Measurements from ENCODE around the gene PRPS1.
A peak's percentile ranks its signal among the peaks of the same experiment; 100 is the strongest.
"Not testable (repeated sequence)": the region's sequence is repeated elsewhere in the genome, so short reads cannot be mapped to it uniquely, and the experiment has no call there.

PRPS1 gene

DNA sequence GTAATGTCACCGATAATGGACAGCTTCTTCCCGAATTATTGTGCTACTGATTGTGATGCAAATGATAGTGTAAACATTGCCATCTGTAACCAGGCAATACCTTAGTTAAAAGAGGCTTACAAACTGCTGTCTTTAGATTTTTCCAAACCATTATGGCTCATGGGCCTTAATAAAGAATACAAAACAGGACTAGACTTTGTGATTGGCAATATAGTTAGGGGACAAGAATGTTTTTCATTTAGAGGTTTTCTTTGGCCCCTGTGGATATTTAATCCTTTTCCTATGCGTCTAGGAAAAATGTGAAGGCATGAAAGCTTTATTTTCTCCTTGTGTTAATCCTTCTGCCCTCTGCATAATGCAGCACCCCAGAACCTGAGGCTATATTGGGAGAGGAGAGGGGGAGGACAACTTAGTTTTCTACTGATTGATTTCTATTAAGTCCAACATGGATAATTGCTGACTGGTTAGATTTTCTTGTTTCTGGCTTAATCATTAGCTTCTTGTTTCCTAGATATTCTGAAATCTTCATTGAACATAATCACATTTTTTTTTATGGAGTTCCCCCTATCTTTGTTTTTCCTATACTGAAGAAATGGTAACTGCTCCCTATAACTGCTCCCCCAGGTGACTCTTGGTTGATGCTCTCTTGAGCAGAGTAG is 1.9 kb downstream of the PRPS1 start:
- DNase-seq (ENCODE audit: low read depth in 2 of 2): no peak

DNA sequence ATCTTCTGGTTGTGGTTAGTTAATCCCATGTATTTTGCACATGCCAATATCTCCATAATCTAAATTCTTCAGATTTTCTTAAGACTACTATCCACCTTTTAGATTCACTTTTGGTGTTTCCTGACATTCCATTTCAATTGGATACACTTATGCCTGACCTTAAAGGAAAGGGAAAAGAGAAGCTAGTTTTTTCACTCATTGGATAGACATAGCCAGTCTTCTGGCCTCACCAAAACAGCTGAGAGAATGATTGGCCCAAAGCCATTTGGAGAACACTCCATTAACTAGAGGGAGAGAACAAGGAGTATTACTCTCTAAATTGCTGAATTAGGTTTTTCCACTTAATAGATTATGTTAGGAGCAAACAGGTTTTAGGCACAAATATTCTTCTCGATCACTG is 4.0 kb downstream of the PRPS1 start:
- DNase-seq (ENCODE audit: low read depth in 2 of 2): no peak

DNA sequence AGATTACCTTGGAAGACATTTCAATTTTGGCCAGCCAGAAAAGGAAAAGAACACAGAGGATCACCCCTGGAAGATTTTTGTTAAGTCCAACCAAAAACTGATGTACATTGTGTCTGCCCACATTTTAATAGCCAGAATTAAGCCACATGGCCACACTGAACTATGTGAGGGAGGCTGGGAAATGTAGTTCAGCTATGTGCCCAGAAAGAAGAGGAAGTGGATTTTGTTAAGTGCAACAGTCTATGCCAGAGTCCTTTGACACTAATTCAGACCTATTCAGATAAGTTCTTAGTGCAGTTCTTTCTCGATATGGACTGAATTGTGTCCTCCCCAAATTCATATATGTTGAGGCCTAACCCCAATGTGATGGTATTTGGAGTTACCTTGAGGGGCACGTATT is 18.4 kb downstream of the PRPS1 start:
- DNase-seq (ENCODE audit: low read depth in 2 of 2): no peak

DNA sequence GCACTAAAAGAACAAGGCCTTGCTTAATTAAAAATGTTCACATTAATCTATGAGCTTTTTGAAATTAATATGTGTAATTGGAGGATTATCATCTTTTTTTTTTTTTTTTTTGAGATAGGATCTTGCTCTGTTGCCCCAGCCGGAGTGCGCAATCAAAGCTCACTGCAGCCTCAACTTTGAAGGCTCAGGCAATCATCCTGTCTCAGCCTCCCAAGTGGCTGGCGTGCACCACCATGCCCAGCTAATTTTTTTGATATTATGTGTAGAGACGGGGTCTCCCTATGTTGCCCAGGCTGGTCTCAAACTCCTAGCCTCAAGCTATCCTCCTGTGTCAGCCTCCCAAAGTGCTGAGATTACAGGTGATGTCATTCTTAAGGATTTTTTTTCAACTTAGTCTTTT is 20.0 kb downstream of the PRPS1 start:
- no peak for DNase-seq (ENCODE audit: low read depth in 2 of 2)

DNA sequence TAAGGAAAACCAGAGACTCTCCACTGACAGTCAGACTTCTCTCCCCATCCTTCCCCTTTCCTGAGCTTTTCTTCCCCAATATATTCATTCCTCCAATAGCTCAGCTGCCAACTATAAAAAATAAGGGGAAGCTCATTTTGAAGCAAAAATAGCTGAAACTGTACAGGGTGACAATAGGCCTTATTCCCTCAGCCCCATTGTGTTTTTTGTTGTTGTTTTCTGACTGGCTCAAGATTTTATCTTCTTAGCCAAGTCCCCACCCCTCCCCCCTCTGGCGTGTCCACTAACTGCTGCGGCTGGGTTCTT is 26.2 kb downstream of the PRPS1 start:
- no peak for DNase-seq (ENCODE audit: low read depth in 2 of 2)

DNA sequence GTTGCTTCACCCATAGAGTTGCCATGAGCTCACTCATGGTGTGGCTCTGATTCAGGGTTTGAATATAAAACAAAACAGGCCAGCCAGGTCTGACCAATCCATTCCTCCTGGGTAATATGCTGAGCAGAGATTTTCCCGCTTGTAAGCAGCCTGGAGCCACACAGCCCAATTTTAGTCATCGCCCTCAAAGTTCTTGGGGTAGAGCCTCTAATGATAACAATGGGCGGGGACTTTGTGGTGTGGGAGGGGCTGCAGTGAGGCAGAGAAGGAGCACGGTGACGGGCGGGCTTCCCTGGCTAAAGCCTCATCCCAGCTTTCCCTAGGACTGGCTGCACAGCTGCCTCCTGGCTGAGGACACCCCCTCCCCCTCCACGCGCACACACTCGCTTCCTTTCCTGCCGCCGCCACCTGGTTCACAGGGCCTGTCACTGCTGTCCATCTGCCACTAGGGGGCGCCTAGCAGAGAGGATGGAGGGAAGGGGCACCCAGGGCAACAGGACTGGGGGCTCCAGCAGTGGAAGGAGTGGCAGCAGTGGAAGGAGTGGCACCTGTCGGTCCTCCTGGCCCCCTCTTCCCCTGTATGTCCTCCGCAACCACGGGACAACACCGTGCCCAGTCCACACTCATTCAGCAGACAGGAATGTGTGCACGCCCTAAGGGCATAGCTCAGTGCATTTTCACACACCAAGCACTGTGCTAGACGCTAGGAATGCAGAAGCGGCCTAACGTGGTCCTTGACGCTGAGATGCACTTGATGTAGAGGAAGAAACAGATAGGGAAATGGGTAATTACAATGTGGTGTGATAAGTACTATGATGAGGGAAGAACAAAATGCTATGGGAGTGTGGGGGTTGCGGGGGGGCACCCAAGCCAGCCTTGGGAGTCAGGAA is 26.8 kb downstream of the PRPS1 start:
- peak in 1 of 2 donors; percentile 62 for DNase-seq (ENCODE audit: low read depth in 2 of 2)

DNA sequence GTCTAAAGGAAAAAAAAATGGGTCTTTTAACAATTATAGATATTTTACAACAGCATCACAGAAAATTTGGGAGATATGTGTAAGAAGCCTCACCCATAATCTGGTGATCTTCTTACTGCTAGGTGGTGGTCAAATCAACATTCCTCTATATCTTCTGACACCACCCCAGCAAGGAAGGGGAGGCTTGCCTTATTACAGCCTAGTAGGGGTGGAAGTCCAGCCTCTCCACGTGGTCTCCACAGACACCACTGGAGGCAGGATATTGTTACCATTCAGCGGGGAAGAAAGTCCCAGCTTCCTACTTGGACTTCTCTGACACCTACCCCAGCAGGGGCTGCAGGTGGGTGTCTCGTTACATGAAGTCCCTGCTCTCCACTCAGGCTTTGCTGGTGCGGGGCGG is 28.7 kb downstream of the PRPS1 start:
- no peak for DNase-seq (ENCODE audit: low read depth in 2 of 2)

DNA sequence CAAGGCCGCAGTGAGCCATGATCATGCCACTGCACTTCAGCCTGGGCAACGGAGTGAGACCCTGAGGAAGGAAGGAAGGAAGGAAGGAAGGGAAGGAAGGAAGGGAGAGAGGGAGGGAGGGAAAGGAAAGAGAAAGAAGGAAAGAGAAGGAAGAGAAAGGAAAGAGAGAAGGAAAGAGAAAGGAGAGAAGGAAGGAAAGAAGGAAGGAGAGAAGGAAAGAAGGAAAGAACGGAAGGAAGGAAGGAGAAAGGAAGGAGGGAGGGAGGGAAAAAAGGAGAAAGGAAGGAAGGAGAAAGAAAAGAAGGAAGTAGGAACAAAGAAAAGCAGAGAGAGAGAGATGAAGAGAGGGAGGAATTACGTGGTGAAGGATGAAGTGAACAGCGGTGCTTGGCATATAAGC is 30.4 kb downstream of the PRPS1 start:
- no peak for DNase-seq (ENCODE audit: low read depth in 2 of 2)

DNA sequence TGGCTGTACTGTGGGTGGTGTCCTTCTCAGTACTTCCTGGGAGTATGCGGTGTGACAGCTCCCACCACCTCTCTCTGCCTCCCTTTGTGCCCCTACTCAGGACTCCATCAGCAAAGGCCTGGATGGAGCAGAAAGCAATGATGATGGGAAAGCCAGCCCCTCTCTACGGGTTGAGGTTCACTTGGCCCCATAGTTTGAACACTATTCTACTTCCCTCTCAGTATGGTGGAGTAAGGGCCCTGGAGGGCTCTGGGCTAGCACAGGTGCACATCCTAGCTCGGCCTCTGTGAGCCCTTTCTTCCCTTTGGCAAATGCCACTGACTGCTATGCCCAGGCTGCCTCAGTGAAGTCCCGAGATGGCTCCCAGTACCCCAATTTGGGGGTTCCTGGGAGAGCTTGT is 31.0 kb downstream of the PRPS1 start:
- DNase-seq (ENCODE audit: low read depth in 2 of 2): no peak

DNA sequence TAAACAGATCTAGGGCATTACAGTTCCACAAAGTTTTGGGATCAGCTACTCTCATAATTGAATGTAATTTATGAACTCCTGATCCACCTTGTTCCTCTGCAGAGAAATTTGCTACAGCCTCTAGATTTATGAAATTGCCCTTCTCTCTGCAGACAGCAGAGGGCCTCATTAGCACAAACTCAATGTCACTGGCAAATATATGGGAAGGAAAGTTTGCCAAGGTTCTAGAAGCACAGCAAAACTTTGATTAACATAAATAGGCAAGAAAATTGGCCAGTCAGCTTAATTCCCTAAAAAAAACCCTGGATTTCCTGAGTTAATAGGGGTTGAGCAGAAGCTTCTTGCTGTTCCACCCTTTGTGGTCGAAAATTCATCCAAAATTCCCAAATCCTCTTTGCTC is 31.5 kb downstream of the PRPS1 start:
- DNase-seq (ENCODE audit: low read depth in 2 of 2): no peak

DNA sequence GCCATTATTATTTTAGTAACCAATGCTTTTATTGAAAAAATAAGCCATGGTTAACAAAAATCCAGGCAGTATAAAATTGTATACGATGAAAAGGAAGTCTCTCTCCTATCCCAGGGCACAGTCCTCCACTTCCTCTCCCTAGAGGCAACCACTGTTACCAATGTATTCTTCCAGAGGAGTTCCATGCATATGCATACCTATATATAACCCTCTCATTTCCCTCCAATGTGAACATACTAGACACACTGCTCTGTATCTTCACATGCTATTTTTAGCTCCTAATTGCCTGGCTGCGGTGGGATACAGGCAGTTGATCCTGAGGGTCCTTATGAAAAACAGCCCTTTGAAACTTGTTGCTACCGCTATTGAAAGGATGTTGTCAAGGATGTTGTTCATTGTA is 33.8 kb downstream of the PRPS1 start:
- no peak for DNase-seq (ENCODE audit: low read depth in 2 of 2)

DNA sequence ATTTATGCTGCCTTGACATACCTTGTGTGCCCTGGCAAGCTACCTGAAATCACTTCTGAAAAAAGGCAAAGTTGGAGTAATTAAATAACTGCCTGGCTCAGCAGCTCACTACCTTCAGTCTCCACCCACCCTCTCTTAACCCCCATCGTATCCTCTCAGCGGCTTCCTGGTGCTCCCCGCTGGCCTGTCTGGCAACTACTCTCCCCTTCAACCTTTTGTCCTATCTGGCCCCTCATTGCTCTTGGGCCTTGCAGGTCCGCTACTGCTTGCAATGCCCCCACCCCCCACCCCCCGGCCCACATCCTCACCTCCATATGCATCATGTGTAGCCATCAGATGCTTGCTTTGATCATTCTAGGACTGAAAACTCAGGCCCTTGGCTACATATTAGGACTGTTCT is 34.5 kb downstream of the PRPS1 start:
- no peak for DNase-seq (ENCODE audit: low read depth in 2 of 2)

DNA sequence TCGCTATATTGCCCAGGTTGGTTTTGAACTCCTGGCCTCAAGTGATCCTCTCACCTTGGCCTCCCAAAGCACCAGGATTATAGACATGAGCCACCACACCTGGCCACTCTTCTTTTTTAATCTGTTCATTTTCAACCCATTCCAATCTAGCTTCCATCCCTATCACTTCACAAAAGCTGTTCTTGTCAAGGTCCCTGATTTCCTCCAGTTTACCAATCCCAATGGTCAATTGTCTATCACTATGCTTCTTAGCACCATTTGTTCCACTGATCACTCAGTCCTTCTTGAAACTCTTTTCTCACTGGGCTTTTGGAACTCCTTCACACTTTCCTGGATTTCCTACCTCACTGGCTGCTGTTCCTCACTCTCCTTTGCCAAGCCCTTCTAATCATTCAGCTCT is 38.6 kb downstream of the PRPS1 start:
- no peak for DNase-seq (ENCODE audit: low read depth in 2 of 2)

DNA sequence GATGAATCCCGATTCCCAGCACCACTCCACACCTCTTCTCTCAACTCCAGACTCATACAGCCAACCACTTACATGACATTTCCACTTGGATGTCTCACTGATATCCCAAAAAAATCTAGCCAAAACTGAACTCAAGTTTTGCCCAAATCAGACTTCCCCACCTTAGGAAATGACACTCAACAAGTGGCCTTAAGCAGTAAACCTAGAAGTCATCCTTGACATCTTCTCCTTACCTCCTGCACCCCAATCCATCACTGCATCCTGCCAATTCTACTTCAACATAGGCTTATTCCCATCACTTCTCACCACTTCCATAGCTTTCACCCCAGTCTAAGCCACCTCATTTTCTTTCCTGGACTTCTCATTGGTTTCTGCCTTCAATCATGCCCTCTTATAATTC is 39.1 kb downstream of the PRPS1 start:
- no peak for DNase-seq (ENCODE audit: low read depth in 2 of 2)

DNA sequence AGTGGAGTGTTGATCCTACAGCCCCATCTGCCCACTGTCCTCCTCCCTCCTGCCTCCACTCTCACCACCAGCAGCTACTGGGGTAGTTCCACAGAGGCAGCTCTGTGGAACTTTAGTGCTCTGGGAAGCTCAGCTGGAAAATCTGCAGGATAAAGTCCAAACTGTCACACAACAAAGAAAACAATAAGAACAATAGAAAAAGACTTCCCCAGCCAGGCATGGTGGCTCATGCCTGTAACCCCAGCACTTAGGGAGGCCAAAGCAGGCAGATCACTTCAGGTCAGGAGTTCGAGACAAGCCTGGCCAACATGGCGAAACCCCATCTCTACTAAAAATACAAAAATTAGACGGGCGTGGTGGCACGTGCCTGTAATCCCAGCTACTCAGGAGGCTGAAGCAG is 40.4 kb downstream of the PRPS1 start:
- not testable (repeated sequence) for DNase-seq (ENCODE audit: low read depth in 2 of 2)

DNA sequence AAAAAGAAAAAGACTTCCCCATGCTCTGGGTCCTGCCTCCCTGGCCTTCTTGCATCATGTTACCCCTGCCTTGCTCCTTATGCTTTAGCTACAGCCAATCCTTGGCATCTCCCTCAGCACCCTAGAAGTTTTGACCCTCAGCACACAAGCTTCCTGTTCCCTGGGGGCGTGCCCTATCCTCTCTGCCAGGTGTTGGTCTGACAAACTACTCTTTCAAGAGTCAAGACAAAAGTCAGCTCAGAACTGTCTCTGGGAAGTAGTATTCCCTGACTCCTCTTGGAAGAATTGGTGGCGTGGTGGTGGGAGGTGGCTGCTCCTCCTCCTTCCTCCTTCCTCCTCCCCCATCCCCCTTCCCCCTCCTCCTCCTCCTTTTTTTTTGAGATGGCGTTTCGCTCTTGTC is 41.0 kb downstream of the PRPS1 start:
- no peak for DNase-seq (ENCODE audit: low read depth in 2 of 2)

DNA sequence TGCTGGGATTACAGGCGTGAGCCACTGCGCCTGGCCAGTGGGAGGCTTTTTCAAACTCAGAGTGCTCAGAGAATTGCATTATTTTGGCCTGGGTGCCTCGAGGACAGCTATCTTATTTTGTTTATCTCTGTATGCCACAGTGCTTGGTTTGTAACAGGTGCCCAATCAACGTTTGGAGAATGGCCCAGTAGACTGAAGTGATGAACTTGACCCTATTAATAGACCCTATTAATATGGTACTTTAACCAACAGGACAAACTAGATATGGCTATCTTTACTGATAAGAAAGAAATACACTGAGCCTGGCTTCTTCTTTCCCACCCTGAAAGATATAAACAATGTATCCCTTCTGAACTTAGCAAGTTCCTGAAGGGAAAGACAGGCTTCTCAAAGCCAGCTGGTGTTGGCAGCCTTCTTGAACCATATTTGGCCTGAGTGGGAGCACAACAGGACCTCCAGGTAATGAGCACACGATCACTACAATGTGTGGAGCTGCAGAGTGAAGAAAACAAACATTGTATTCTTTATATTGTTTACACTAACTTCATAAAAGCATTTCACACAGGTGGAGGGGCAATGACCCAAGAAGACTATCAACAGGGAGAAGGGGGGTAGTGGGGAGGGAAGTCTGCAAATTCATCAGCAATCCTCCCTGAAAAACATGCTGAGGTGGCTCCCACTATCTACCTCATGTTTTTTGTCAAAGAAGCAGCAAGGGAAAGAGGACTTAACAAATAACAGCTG is 41.7 kb downstream of the PRPS1 start:
- DNase-seq (ENCODE audit: low read depth in 2 of 2): no peak

DNA sequence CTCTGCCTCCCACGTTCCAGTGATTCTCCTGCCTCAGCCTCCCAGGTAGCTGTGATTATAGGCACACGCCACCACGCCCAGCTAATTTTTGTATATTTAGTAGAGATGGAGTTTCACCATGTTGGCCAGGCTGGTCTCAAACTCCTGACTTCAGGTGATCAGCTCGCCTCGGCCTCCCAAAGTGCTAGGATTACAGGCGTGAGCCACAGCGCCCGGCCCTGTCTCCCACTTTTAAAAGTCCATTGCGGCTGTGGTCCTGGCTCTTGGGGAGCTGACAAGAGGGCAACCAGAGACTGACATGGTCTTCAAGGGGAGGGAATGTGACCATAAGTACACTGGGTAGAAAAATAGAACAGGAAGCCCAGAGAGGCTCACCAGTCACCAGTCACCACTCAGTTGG is 42.9 kb downstream of the PRPS1 start:
- DNase-seq (ENCODE audit: low read depth in 2 of 2): not testable (repeated sequence)

DNA sequence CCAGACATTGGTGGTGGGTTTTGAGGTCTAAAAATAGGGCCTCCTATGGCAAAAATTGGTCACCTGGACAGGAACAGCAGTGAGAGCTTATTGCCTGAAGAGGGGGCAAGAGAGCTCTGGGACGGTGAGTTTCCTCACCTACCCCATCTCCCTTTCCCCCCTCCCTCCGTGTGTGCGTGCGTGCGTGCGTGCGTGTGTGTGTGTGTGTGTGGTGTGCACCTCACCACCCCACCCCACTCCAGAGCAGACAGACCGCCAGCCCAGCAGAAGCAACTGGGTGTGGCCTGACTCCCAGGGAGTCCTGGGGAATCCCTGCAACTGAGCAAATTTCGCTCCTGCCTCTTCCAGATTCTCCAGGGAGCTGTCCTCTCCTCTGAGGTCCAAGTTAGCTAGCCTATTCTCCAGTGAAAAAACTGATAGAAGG is 44.7 kb downstream of the PRPS1 start:
- peak; percentile 50 to 75 for DNase-seq (ENCODE audit: low read depth in 2 of 2)

DNA sequence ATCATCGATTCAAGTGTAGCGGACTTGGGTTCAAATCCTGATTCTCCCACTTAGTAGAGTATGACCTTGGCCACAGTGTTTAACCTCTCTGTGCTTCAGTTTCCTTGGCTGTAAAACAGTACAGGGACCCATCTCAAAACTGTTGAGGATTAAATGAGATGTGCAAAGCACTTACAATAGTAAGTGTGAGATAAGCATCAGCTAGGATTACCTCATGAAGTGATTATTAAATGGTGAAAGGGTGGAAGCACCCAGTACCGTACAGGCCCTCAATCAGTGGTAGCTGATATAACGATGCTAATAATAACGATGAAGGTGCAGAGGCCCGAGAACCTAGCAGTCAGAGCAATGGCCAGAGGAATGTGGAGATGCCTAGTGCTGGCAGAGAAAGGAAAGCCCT is 45.1 kb downstream of the PRPS1 start:
- no peak for DNase-seq (ENCODE audit: low read depth in 2 of 2)

DNA sequence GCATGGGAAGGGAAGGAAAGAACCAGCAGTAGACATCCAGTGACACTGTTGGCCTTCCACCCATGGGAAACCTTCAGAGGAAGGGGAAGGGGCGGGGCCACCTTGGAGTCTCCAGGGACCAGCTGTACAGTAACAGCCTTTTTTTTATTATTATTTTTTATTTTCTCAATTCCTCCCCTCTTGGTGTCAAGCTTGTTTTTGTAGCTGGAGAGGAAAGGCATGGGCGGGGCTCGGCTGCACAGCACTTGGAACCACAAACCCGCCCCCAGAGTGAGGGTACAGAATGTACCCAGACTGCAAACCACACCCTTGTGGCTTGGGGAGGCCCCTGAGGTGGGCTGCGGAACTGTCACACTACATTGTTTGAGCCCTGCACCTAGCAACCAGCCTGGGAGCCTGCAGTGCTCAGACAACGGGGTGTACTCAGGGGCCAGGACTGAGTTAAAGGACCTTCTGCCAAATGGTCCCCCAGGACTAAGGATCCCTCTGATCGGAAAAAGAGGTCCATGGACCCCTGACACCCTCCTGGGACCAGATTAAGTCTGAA is 45.7 kb downstream of the PRPS1 start:
- peak; percentile 76 to 86 for DNase-seq (ENCODE audit: low read depth in 2 of 2)
